Endothelial cell (in vitro differentiated cells): ENCODE measurements around the gene CHCHD6. TPM values are rescaled to one million over a fixed set of nuclear protein-coding genes. Genes with fewer than 3 reads are reported as not detected.

Experiments used
- DNase-seq: peaks from one replicate; pipeline ENCODE4 v3.0.0; 2021; ENCODE audit warnings: low spot score
- H3K27ac Mint-ChIP-seq: one replicate; pipeline ENCODE4 v1.8.0; 2021; ENCODE audit warnings: mixed read lengths, inconsistent platforms; ENCODE audit not compliant: unreplicated experiment
- H3K27me3 Mint-ChIP-seq: one replicate; pipeline ENCODE4 v1.8.0; 2021; ENCODE audit warnings: mild to moderate bottlenecking, moderate library complexity, mixed read lengths, inconsistent platforms; ENCODE audit not compliant: unreplicated experiment
- H3K36me3 Mint-ChIP-seq: one replicate; pipeline ENCODE4 v1.8.0; 2021; ENCODE audit warnings: mild to moderate bottlenecking, low read depth, mixed read lengths, inconsistent platforms; ENCODE audit not compliant: unreplicated experiment
- H3K4me1 Mint-ChIP-seq: one replicate; pipeline ENCODE4 v1.8.0; 2021; ENCODE audit warnings: mild to moderate bottlenecking, mixed read lengths, inconsistent platforms; ENCODE audit not compliant: unreplicated experiment
- H3K4me3 Mint-ChIP-seq: one replicate; pipeline ENCODE4 v1.8.0; 2021; ENCODE audit warnings: mild to moderate bottlenecking, mixed read lengths, inconsistent platforms; ENCODE audit not compliant: unreplicated experiment
- H3K9me3 Mint-ChIP-seq: one replicate; pipeline ENCODE4 v1.8.0; 2021; ENCODE audit warnings: mixed read lengths, inconsistent platforms; ENCODE audit not compliant: unreplicated experiment
- CTCF ChIP-seq: fragments of 200-600 bp; sonication (generic); IDR thresholded peaks from one replicate; pipeline ENCODE4 v1.5.0; 2021; ENCODE audit warnings: antibody characterized with exemption; ENCODE audit not compliant: unreplicated experiment
- total RNA-seq: library from RNA; stranded (reverse); fragmentation: NEBNext Ultra II Directional; extraction: Animal tissue kit (Norgen Biotek cat#: 25700); gene quantifications from one replicate; pipeline ENCODE4 v1.2.1, GENCODE V29; 2021; ENCODE audit not compliant: unreplicated experiment

CHCHD6 gene
- total RNA-seq, 1 donor from 2014 or later, result 9.2 TPM

DNA sequence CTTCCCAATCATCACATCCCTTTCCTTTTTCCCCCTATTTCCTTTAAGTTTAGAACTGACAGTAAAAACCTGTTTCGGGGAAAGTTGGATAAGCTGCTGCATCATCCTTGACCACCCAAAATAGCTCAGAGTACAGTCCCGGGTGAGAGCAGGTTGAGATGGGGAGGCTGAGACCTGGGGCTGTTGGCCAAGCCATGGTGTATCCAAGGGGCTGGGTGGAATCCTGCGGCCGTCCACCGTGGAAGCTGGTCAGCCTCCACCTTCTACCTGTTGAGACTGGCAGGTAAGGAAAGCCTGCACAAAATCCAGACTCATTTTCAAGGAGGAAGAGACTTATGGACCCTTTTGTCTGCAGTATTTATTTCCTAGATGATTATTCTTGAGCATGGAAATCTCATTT lies 150.6 kb downstream of the CHCHD6 start:
- DNase-seq, result no peak
- no peak for TF ChIP-seq CTCF

GRCh38 chr3:126855374-126855773 lies 151.3 kb downstream of the CHCHD6 start:
- Mint-ChIP-seq H3K4me1 (peaks cover 29% of the 10 kb centered on the region), H3K36me3 (no peaks in the 10 kb centered on the region), H3K27ac (no peak overlapping the region)

More for the DNA sequence above, 150.6 kb downstream of the CHCHD6 start:
- Mint-ChIP-seq H3K36me3 (no peaks in the 10 kb centered on the region), H3K4me3 (no peak overlapping the region), H3K27me3 (peaks cover 3% of the 10 kb centered on the region), H3K27ac (no peak overlapping the region), H3K9me3 (no peaks in the 10 kb centered on the region), H3K4me1 (peaks cover 22% of the 10 kb centered on the region)

GRCh38 chr3:126857928-126858327 lies 153.9 kb downstream of the CHCHD6 start:
- H3K27ac Mint-ChIP-seq, result no peak overlapping the region
- peaks cover 3% of the 10 kb centered on the region for H3K27me3 Mint-ChIP-seq
- DNase-seq, result no peak
- no peak for TF ChIP-seq CTCF
- H3K4me3 Mint-ChIP-seq, result no peak overlapping the region
- no peaks in the 10 kb centered on the region for H3K36me3 Mint-ChIP-seq
- no peaks in the 10 kb centered on the region for H3K9me3 Mint-ChIP-seq
- peaks cover 29% of the 10 kb centered on the region for H3K4me1 Mint-ChIP-seq

More at GRCh38 chr3:126855374-126855773, 151.3 kb downstream of the CHCHD6 start:
- H3K4me3 Mint-ChIP-seq, result no peak overlapping the region
- H3K9me3 Mint-ChIP-seq, result no peaks in the 10 kb centered on the region
- TF ChIP-seq CTCF, result no peak
- peaks cover 3% of the 10 kb centered on the region for H3K27me3 Mint-ChIP-seq
- DNase-seq, result no peak

DNA sequence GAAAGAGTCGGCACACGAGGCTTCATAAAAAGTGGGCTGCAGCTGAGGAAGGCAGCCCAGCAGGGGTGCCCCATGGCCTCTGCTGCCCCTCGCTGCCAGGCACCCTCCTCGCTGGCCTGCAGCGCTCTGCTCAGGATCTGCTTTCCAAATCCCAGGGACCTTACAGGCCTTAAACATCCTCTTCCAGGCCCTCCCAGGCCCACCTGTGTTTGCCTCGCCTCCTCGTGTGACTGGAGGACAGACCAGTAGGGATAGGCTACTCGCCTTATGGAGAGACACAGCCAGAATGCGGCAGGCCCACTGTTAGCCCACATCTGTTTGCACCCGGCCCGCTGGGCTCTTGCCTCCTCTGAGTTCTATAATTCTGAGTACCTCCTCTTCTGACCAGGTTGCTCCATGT lies 154.4 kb downstream of the CHCHD6 start:
- DNase-seq, result no peak
- H3K27ac Mint-ChIP-seq, result no peak overlapping the region
- peaks cover 3% of the 10 kb centered on the region for H3K27me3 Mint-ChIP-seq
- H3K4me1 Mint-ChIP-seq, result peaks cover 26% of the 10 kb centered on the region
- H3K36me3 Mint-ChIP-seq, result no peaks in the 10 kb centered on the region
- no peaks in the 10 kb centered on the region for H3K9me3 Mint-ChIP-seq
- no peak overlapping the region for H3K4me3 Mint-ChIP-seq
- TF ChIP-seq CTCF, result no peak

GRCh38 chr3:126858887-126859286 lies 154.8 kb downstream of the CHCHD6 start:
- TF ChIP-seq CTCF, result no peak
- Mint-ChIP-seq H3K36me3 (no peaks in the 10 kb centered on the region), H3K4me1 (peaks cover 23% of the 10 kb centered on the region), H3K9me3 (no peaks in the 10 kb centered on the region), H3K27me3 (peaks cover 3% of the 10 kb centered on the region), H3K27ac (no peak overlapping the region), H3K4me3 (no peak overlapping the region)
- DNase-seq, result no peak
